HCT116 (cell line): ENCODE results near the gene FDXACB1. TPM values are rescaled to one million over a fixed set of nuclear protein-coding genes. Genes with fewer than 3 reads are reported as not detected.

ENCODE experiments used
- ATAC-seq: fragments of 200-7000 bp; cut with Tn5 transposase; 2 replicates; pipeline ENCODE4 v1.9.1; 2020; ENCODE audit warnings: mild to moderate bottlenecking, moderate library complexity
- BruUV-seq: library from RNA; stranded (reverse); fragments of 400-500 nt; replicated peaks from 2 replicates; lab custom pipeline; 2021; lab: Mats Ljungman, UMichigan
- CTCF ChIA-PET: fragments of 300-600 bp; sonication (Branson Sonifier 250); formaldehyde crosslinking; loops from one replicate; lab custom pipeline; 2021; ENCODE audit warnings: antibody characterized with exemption; lab: Charles Lee
- POLR2A ChIA-PET: fragments of 300-600, 350-600 bp; sonication (Branson Sonifier 250); formaldehyde crosslinking; loops from one replicate; lab custom pipeline; 2021; ENCODE audit warnings: antibody characterized with exemption; lab: Charles Lee
- RAD21 ChIA-PET, 2 experiments: fragments of 300-600 bp; sonication (Branson Sonifier 250); formaldehyde crosslinking; loops; one replicate each; lab custom pipeline; 2023; ENCODE audit warnings: low total read pairs in 2 of 2; ENCODE audit not compliant: uncharacterized antibody in 2 of 2, unreplicated experiment in 2 of 2, low non-redundant PET in 1 of 2; lab: Charles Lee
- DNase-seq: peaks from one replicate; pipeline ENCODE4 v3.0.0-alpha.2; 2010; ENCODE audit warnings: low read depth, low spot score
- H2AFZ ChIP-seq: fragments of 200-600 bp; shearing (Covaris generic), sonication (generic); 2 replicates; pipeline ENCODE4 v1.6.1; 2017; ENCODE audit warnings: low read depth, mixed run types, mixed read lengths, antibody characterized with exemption, low read length; ENCODE audit not compliant: poor library complexity, severe bottlenecking
- H3K27ac ChIP-seq: 2 replicates; pipeline ENCODE4 v1.5.1; 2012; ENCODE audit warnings: low read depth, low read length
- H3K27me3 ChIP-seq: fragments of 200-600 bp; sonication (generic); 2 replicates; pipeline ENCODE4 v1.6.1; 2016; ENCODE audit warnings: mixed run types, low read length, mixed read lengths; ENCODE audit not compliant: insufficient read depth
- H3K36me3 ChIP-seq, 2 experiments: fragments of 200-500 bp in 1 of 2; fragments of 200-600 bp in 1 of 2; sonication (Bioruptor generic) in 1 of 2; sonication (generic) in 1 of 2; 2 replicates each; pipeline versions ENCODE4 v1.5.1 to v1.6.1; 2014 to 2016; ENCODE audit warnings: low read length in 2 of 2, inconsistent platforms in 1 of 2, mixed read lengths in 1 of 2, mixed run types in 1 of 2; ENCODE audit not compliant: insufficient read depth in 2 of 2, control insufficient read depth in 1 of 2
- H3K4me1 ChIP-seq, 2 experiments: fragments of 200-600 bp in 1 of 2; sonication (generic) in 1 of 2; 2 replicates each; pipeline versions ENCODE4 v1.5.1 to v1.6.1; 2012 to 2017; ENCODE audit warnings: low read length in 2 of 2, inconsistent platforms in 1 of 2, mild to moderate bottlenecking in 1 of 2, mixed read lengths in 1 of 2, mixed run types in 1 of 2, moderate library complexity in 1 of 2; ENCODE audit not compliant: insufficient read depth in 2 of 2, control insufficient read depth in 1 of 2
- H3K4me2 ChIP-seq: fragments of 200-600 bp; sonication (generic); 2 replicates; pipeline ENCODE4 v1.6.1; 2017; ENCODE audit warnings: mixed run types, low read length, mixed read lengths
- H3K4me3 ChIP-seq, 2 experiments: fragments of 200-600 bp in 1 of 2; sonication (generic) in 1 of 2; replicated peaks in 1 of 2; 2 replicates each; pipeline ENCODE4 v1.5.1; 2011 to 2016; ENCODE audit warnings: low read length in 2 of 2, control low read depth in 1 of 2, low read depth in 1 of 2, mild to moderate bottlenecking in 1 of 2, mixed read lengths in 1 of 2, mixed run types in 1 of 2
- H3K79me2 ChIP-seq: fragments of 200-600 bp; sonication (generic); 2 replicates; pipeline ENCODE4 v1.6.1; 2017; ENCODE audit warnings: mild to moderate bottlenecking, mixed run types, low read length, moderate library complexity, mixed read lengths; ENCODE audit not compliant: insufficient read depth
- H3K9ac ChIP-seq: fragments of 200-600 bp; sonication (generic); 2 replicates; pipeline ENCODE4 v1.6.1; 2016; ENCODE audit warnings: low read length, mixed read lengths
- H3K9me2 ChIP-seq: fragments of 200-600 bp; sonication (generic), shearing (Covaris generic); 2 replicates; pipeline ENCODE4 v1.6.1; 2017; ENCODE audit warnings: mixed run types, mild to moderate bottlenecking, moderate library complexity; ENCODE audit not compliant: insufficient read depth
- H3K9me3 ChIP-seq, 2 experiments: fragments of 200-500 bp in 1 of 2; fragments of 200-600 bp in 1 of 2; sonication (Bioruptor generic) in 1 of 2; sonication (generic) in 1 of 2; 2 replicates each; pipeline ENCODE4 v1.6.1; 2014 to 2017; ENCODE audit warnings: low read length in 2 of 2, mixed read lengths in 2 of 2, inconsistent platforms in 1 of 2, low read depth in 1 of 2, mild to moderate bottlenecking in 1 of 2, mixed run types in 1 of 2, moderate library complexity in 1 of 2; ENCODE audit not compliant: control insufficient read depth in 1 of 2, insufficient read depth in 1 of 2
- H4K20me1 ChIP-seq: fragments of 200-600 bp; sonication (generic), shearing (Covaris generic); 2 replicates; pipeline ENCODE4 v1.6.1; 2017; ENCODE audit warnings: mixed run types, mild to moderate bottlenecking, moderate library complexity; ENCODE audit not compliant: insufficient read depth
- CBX3 ChIP-seq: IDR thresholded peaks from 2 replicates; pipeline ENCODE4 v1.6.1; 2012; ENCODE audit warnings: low read depth
- CEBPB ChIP-seq: IDR thresholded peaks from 2 replicates; pipeline ENCODE4 v1.6.1; 2012; ENCODE audit warnings: low read depth
- CTCF ChIP-seq, 3 experiments: fragments of 200-600 bp in 1 of 3; sonication (generic) in 1 of 3; IDR thresholded peaks in 2 of 3; conservative IDR thresholded peaks in 1 of 3; 2 replicates each; pipeline ENCODE4 v1.5.1; 2012 to 2017; ENCODE audit warnings: low read depth in 2 of 3, low read length in 2 of 3, antibody characterized with exemption in 1 of 3, borderline replicate concordance in 1 of 3, control low read depth in 1 of 3, mild to moderate bottlenecking in 1 of 3, mixed read lengths in 1 of 3, mixed run types in 1 of 3, moderate library complexity in 1 of 3; ENCODE audit not compliant: insufficient read depth in 1 of 3
- EGR1 ChIP-seq: IDR thresholded peaks from 2 replicates; pipeline ENCODE4 v1.6.1; 2012; ENCODE audit warnings: low read depth
- ELF1 ChIP-seq: IDR thresholded peaks from 2 replicates; pipeline ENCODE4 v1.6.1; 2012; ENCODE audit warnings: low read depth, borderline replicate concordance
- EZH2phosphoT487 ChIP-seq: fragments of 200-600 bp; IDR thresholded peaks from 2 replicates; pipeline ENCODE4 v1.6.1; 2018; ENCODE audit warnings: antibody characterized with exemption, borderline replicate concordance
- FOSL1 ChIP-seq: IDR thresholded peaks from 2 replicates; pipeline ENCODE4 v1.6.1; 2012; ENCODE audit warnings: low read depth
- JUND ChIP-seq: IDR thresholded peaks from 2 replicates; pipeline ENCODE4 v1.6.1; 2012
- MAX ChIP-seq: IDR thresholded peaks from 2 replicates; pipeline ENCODE4 v1.6.1; 2012
- POLR2A ChIP-seq: IDR thresholded peaks from 2 replicates; pipeline ENCODE4 v1.7.0; 2011; ENCODE audit warnings: borderline replicate concordance; ENCODE audit not compliant: insufficient read depth, insufficient read length; ENCODE audit errors: extremely low read depth
- RAD21 ChIP-seq: IDR thresholded peaks from 2 replicates; pipeline ENCODE4 v1.6.1; 2012; ENCODE audit warnings: low read depth, mild to moderate bottlenecking
- SRF ChIP-seq: IDR thresholded peaks from 2 replicates; pipeline ENCODE4 v1.6.1; 2012; ENCODE audit warnings: low read depth
- TCF7L2 ChIP-seq: IDR thresholded peaks from 2 replicates; pipeline ENCODE4 v1.7.0; 2011; ENCODE audit warnings: borderline replicate concordance, inconsistent platforms; ENCODE audit not compliant: insufficient read depth, insufficient read length; ENCODE audit errors: extremely low read depth
- YY1 ChIP-seq: IDR thresholded peaks from 2 replicates; pipeline ENCODE4 v1.6.1; 2011; ENCODE audit warnings: low read length, low read depth, moderate library complexity, mild to moderate bottlenecking; ENCODE audit not compliant: insufficient replicate concordance; ENCODE audit errors: extremely low read depth
- ZBTB33 ChIP-seq: IDR thresholded peaks from 2 replicates; pipeline ENCODE4 v1.6.1; 2011; ENCODE audit warnings: mild to moderate bottlenecking, low read length, moderate library complexity; ENCODE audit not compliant: insufficient replicate concordance; ENCODE audit errors: extremely low read depth
- ZFX ChIP-seq: fragments of 450-650 bp; IDR thresholded peaks from 2 replicates; pipeline ENCODE4 v1.6.1; 2017
- ZNF274 ChIP-seq: fragments of 200-500 bp; sonication (Bioruptor generic); IDR thresholded peaks from 2 replicates; pipeline ENCODE4 v1.6.1; 2014; ENCODE audit warnings: mild to moderate bottlenecking, low read depth, low read length, inconsistent platforms
- intact Hi-C: fragments of 100-400 bp; cut with micrococcal nuclease; formaldehyde crosslinking; loops from 2 replicates; pipeline ENCODE4 v1.10.0; 2022
- total RNA-seq: library from RNA; stranded (reverse); gene quantifications from one replicate; pipeline ENCODE4 v1.2.1, GENCODE V29; 2021; ENCODE audit not compliant: unreplicated experiment

The FDXACB1 gene
- total RNA-seq, 1 experiment from 2014 or later: 3.8 TPM

GRCh38 chr11:111838054-111838453, 40.9 kb downstream of the FDXACB1 start:
- no peaks in the 10 kb centered on the region for H4K20me1 ChIP-seq
- no peak overlapping the region for H3K9ac ChIP-seq
- TF ChIP-seq MAX: no peak
- no peak for TF ChIP-seq TCF7L2
- TF ChIP-seq SRF: no peak
- TF ChIP-seq YY1: no peak
- TF ChIP-seq RAD21: no peak
- TF ChIP-seq ZNF274: no peak
- no peak for TF ChIP-seq ZFX
- TF ChIP-seq ELF1: no peak
- TF ChIP-seq FOSL1: no peak
- TF ChIP-seq CBX3: no peak
- no peak for TF ChIP-seq ZBTB33
- TF ChIP-seq CTCF (IDR thresholded peaks at IDR 0.05 in 2 of 3, conservative IDR thresholded peaks at IDR 0.05 in 1 of 3; ENCODE audit: borderline replicate concordance in 1 of 3, insufficient read depth in 1 of 3, low read depth in 2 of 3, low read length in 2 of 3): no peak
- TF ChIP-seq EGR1: no peak
- no peak for TF ChIP-seq JUND
- no peak for TF ChIP-seq POLR2A
- no peak for TF ChIP-seq EZH2phosphoT487
- TF ChIP-seq CEBPB: no peak
- no peak overlapping the region for H3K4me2 ChIP-seq
- no TSS peak for BruUV-seq
- no peak for ATAC-seq
- no peaks in the 10 kb centered on the region for H3K27me3 ChIP-seq
- no peak overlapping the region for H3K27ac ChIP-seq
- H3K9me2 ChIP-seq: no peaks in the 10 kb centered on the region
- ChIA-PET POLR2A (no interaction called here), CTCF (no interaction called here), RAD21 (no interaction called here)
- intact Hi-C loops: no loop called here
- 0 out of 4 replicates have a peak, but pooled peaks cover 0 to 2% of the 10 kb centered on the region in 2 experiments for H3K4me1 ChIP-seq
- no peak overlapping the region for H3K4me3 ChIP-seq
- H3K36me3 ChIP-seq: peaks cover 0 to 4% of the 10 kb centered on the region in 2 experiments; a peak in 3 of 4 replicates
- no peaks in the 10 kb centered on the region for H3K9me3 ChIP-seq
- no peak overlapping the region for H2AFZ ChIP-seq
- no peak for DNase-seq
- H3K79me2 ChIP-seq: no peaks in the 10 kb centered on the region
